Osteoblast (primary cell): ENCODE data around the gene ASB3. TPM values are rescaled to one million over a fixed set of nuclear protein-coding genes. Genes with fewer than 3 reads are reported as not detected.

Experiments used
- DNase-seq: peaks from one replicate; pipeline ENCODE4 v3.0.0; 2011; ENCODE audit warnings: low spot score, mixed read lengths; ENCODE audit not compliant: insufficient read length; ENCODE audit errors: missing footprints
- H2AFZ ChIP-seq: 2 replicates; pipeline ENCODE4 v1.6.0; 2011; ENCODE audit warnings: mild to moderate bottlenecking, low read length
- H3K27ac ChIP-seq: 2 replicates; pipeline ENCODE4 v1.5.1; 2011; ENCODE audit warnings: mild to moderate bottlenecking, low read depth, low read length, moderate library complexity
- H3K27me3 ChIP-seq: 2 replicates; pipeline ENCODE4 v1.6.0; 2012; ENCODE audit warnings: mild to moderate bottlenecking, control low read depth, inconsistent platforms, low read length, moderate library complexity; ENCODE audit not compliant: insufficient read depth
- H3K36me3 ChIP-seq: 2 replicates; pipeline ENCODE4 v1.5.1; 2011; ENCODE audit warnings: mild to moderate bottlenecking, low read length, control low read depth, moderate library complexity; ENCODE audit not compliant: insufficient read depth
- H3K4me1 ChIP-seq: 2 replicates; pipeline ENCODE4 v1.5.1; 2011; ENCODE audit warnings: mild to moderate bottlenecking, low read length, control low read depth, moderate library complexity; ENCODE audit not compliant: insufficient read depth
- H3K4me2 ChIP-seq: 2 replicates; pipeline ENCODE4 v1.6.0; 2011; ENCODE audit warnings: mild to moderate bottlenecking, low read length; ENCODE audit not compliant: insufficient read depth
- H3K4me3 ChIP-seq: fragments of 200-600 bp; sonication (generic); 3 replicates; pipeline ENCODE4 v1.5.1; 2012; ENCODE audit warnings: mild to moderate bottlenecking, low read length, inconsistent platforms; ENCODE audit not compliant: insufficient read depth
- H3K79me2 ChIP-seq: 2 replicates; pipeline ENCODE4 v1.6.0; 2012; ENCODE audit warnings: mild to moderate bottlenecking, low read length, control low read depth, inconsistent platforms; ENCODE audit not compliant: insufficient read depth
- H3K9me3 ChIP-seq: 2 replicates; pipeline ENCODE4 v1.5.1; 2011; ENCODE audit warnings: low read depth, low read length, control low read depth
- H4K20me1 ChIP-seq: 2 replicates; pipeline ENCODE4 v1.6.0; 2012; ENCODE audit warnings: mild to moderate bottlenecking, low read length, control low read depth; ENCODE audit not compliant: insufficient read depth
- total RNA-seq: library from RNA; depleted of rRNA; stranded (reverse); fragments of >200 nt; gene quantifications from 2 replicates; pipeline ENCODE4 v1.2.3, GENCODE V29; 2012
- TF ChIP-seq, protein P1 (sequence below): IDR thresholded peaks from 2 replicates; pipeline ENCODE4 v1.5.1; 2011; ENCODE audit warnings: mild to moderate bottlenecking, low read depth, low read length, moderate library complexity; ENCODE audit errors: extremely low read depth

ASB3 gene
- total RNA-seq, 1 donor: 21.4 TPM

GRCh38 chr2:53801547-53801946 is 14.8 kb upstream of the ASB3 start:
- TF ChIP-seq, protein P1, sequence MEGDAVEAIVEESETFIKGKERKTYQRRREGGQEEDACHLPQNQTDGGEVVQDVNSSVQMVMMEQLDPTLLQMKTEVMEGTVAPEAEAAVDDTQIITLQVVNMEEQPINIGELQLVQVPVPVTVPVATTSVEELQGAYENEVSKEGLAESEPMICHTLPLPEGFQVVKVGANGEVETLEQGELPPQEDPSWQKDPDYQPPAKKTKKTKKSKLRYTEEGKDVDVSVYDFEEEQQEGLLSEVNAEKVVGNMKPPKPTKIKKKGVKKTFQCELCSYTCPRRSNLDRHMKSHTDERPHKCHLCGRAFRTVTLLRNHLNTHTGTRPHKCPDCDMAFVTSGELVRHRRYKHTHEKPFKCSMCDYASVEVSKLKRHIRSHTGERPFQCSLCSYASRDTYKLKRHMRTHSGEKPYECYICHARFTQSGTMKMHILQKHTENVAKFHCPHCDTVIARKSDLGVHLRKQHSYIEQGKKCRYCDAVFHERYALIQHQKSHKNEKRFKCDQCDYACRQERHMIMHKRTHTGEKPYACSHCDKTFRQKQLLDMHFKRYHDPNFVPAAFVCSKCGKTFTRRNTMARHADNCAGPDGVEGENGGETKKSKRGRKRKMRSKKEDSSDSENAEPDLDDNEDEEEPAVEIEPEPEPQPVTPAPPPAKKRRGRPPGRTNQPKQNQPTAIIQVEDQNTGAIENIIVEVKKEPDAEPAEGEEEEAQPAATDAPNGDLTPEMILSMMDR: no peak
- Histone ChIP-seq H3K4me3 (no peak overlapping the region), H3K9me3 (no peaks in the 10 kb centered on the region), H3K27me3 (no peaks in the 10 kb centered on the region), H3K36me3 (peaks cover 53% of the 10 kb centered on the region), H2AFZ (no peak overlapping the region), H3K79me2 (no peaks in the 10 kb centered on the region), H3K4me2 (no peak overlapping the region), H3K4me1 (no peaks in the 10 kb centered on the region), H3K27ac (no peak overlapping the region), H4K20me1 (no peaks in the 10 kb centered on the region)
- DNase-seq: no peak

DNA sequence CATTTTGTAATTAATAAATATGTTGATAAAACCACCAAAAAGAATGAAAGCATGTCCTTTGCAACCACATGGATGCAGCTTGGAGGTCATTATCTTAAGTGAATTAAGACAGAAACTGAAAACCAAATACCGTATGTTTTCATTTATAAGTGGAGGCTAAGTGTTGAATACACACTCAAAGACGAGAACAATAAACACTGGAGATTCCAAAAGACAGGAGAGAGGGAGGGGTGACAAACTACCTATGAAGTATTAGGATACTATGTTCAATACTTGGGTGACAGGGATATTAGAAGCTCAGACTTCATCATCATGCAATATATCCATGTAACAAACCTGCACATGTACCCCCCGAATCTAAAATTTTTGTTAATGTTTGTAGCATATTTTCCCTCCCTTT is 7.1 kb upstream of the ASB3 start:
- no peaks in the 10 kb centered on the region for H3K9me3 ChIP-seq
- H3K27ac ChIP-seq: no peak overlapping the region
- TF ChIP-seq, protein P1: no peak
- no peak overlapping the region for H3K4me2 ChIP-seq
- H3K4me3 ChIP-seq: no peak overlapping the region
- H3K36me3 ChIP-seq: peaks cover 44% of the 10 kb centered on the region
- H2AFZ ChIP-seq: no peak overlapping the region
- DNase-seq: no peak
- H3K4me1 ChIP-seq: no peaks in the 10 kb centered on the region
- H3K79me2 ChIP-seq: peaks cover 52% of the 10 kb centered on the region
- H4K20me1 ChIP-seq: peaks cover 20% of the 10 kb centered on the region
- no peaks in the 10 kb centered on the region for H3K27me3 ChIP-seq

- Histone ChIP-seq H3K36me3 (peaks cover 40% of the 10 kb centered on the region), H3K27ac (no peak overlapping the region), H3K4me2 (no peak overlapping the region), H2AFZ (no peak overlapping the region), H3K4me3 (no peak overlapping the region), H3K9me3 (no peaks in the 10 kb centered on the region), H3K4me1 (peaks cover 4% of the 10 kb centered on the region), H3K79me2 (peaks cover 57% of the 10 kb centered on the region), H3K27me3 (no peaks in the 10 kb centered on the region), H4K20me1 (peaks cover 20% of the 10 kb centered on the region)
- DNase-seq: no peak
- TF ChIP-seq, protein P1: no peak
Measured at GRCh38 chr2:53793261-53793660, 6.5 kb upstream of the ASB3 start.

GRCh38 chr2:53787614-53788289 is 999 bp upstream of the ASB3 start:
- H3K4me2 ChIP-seq: peak overlapping the region; percentile 86
- H4K20me1 ChIP-seq: peaks cover 14% of the 10 kb centered on the region
- peaks cover 99% of the 10 kb centered on the region for H3K79me2 ChIP-seq
- DNase-seq: peak; percentile 66
- H3K36me3 ChIP-seq: no peaks in the 10 kb centered on the region
- TF ChIP-seq, protein P1: no peak
- H3K4me1 ChIP-seq: peaks cover 22% of the 10 kb centered on the region
- no peaks in the 10 kb centered on the region for H3K27me3 ChIP-seq
- H3K9me3 ChIP-seq: no peaks in the 10 kb centered on the region
- peak overlapping the region; percentile 76 for H3K4me3 ChIP-seq
- H2AFZ ChIP-seq: peak overlapping the region; percentile 86
- peak overlapping the region; percentile 69 for H3K27ac ChIP-seq
